HG02943 (cell line): ENCODE measurements around the gene TVP23C.

Experiments used
- ATAC-seq: cut with Tn5 transposase; IDR thresholded peaks from one replicate; pipeline ENCODE4 v1.9.1; 2021; ENCODE audit warnings: mild to moderate bottlenecking, low read depth, moderate library complexity; ENCODE audit not compliant: unreplicated experiment

TVP23C gene

GRCh38 chr17:15498107-15498506 lies 65.2 kb downstream of the TVP23C start:
- no peak for ATAC-seq

- ATAC-seq, result no peak
Measured at GRCh38 chr17:15496735-15497670, 66.3 kb downstream of the TVP23C start.

GRCh38 chr17:15494821-15495220 lies 68.5 kb downstream of the TVP23C start:
- ATAC-seq, result no peak

GRCh38 chr17:15493693-15494035 lies 69.6 kb downstream of the TVP23C start:
- no peak for ATAC-seq

- no peak for ATAC-seq
Measured at GRCh38 chr17:15492791-15493692, 70.2 kb downstream of the TVP23C start.

- no peak for ATAC-seq
Measured at GRCh38 chr17:15492186-15492585, 71.1 kb downstream of the TVP23C start.

GRCh38 chr17:15490634-15491261 lies 72.5 kb downstream of the TVP23C start:
- no peak for ATAC-seq

GRCh38 chr17:15488557-15488956 lies 74.7 kb downstream of the TVP23C start:
- no peak for ATAC-seq

- ATAC-seq, result no peak
Measured at GRCh38 chr17:15485045-15485444, 78.2 kb downstream of the TVP23C start.

- ATAC-seq, result no peak
Measured at GRCh38 chr17:15483431-15483830, 79.9 kb downstream of the TVP23C start.

GRCh38 chr17:15482476-15482875 lies 80.8 kb downstream of the TVP23C start:
- no peak for ATAC-seq

- ATAC-seq, result no peak
Measured at GRCh38 chr17:15481481-15481880, 81.8 kb downstream of the TVP23C start.

- ATAC-seq, result no peak
Measured at GRCh38 chr17:15480204-15480603, 83.1 kb downstream of the TVP23C start.

GRCh38 chr17:15479703-15480102 lies 83.6 kb downstream of the TVP23C start:
- ATAC-seq, result no peak

GRCh38 chr17:15478845-15479244 lies 84.4 kb downstream of the TVP23C start:
- ATAC-seq, result no peak

- no peak for ATAC-seq
Measured at GRCh38 chr17:15475631-15476354, 87.5 kb downstream of the TVP23C start.

- no peak for ATAC-seq
Measured at GRCh38 chr17:15472891-15473290, 90.4 kb downstream of the TVP23C start.

GRCh38 chr17:15470536-15470935 lies 92.7 kb downstream of the TVP23C start:
- no peak for ATAC-seq

- ATAC-seq, result no peak
Measured at GRCh38 chr17:15469260-15469659, 94.0 kb downstream of the TVP23C start.

- ATAC-seq, result no peak
Measured at GRCh38 chr17:15468126-15468525, 95.2 kb downstream of the TVP23C start.
